ENCODE data around the gene TRIM14. TPM values are rescaled to one million over a fixed set of nuclear protein-coding genes. Genes with fewer than 3 reads are reported as not detected.
"Not testable (repeated sequence)": the region's sequence is repeated elsewhere in the genome, so short reads cannot be mapped to it uniquely, and the experiment has no call there.

TRIM14 gene
- total RNA-seq, 1 experiment from 2014 or later = 10.5 TPM

DNA sequence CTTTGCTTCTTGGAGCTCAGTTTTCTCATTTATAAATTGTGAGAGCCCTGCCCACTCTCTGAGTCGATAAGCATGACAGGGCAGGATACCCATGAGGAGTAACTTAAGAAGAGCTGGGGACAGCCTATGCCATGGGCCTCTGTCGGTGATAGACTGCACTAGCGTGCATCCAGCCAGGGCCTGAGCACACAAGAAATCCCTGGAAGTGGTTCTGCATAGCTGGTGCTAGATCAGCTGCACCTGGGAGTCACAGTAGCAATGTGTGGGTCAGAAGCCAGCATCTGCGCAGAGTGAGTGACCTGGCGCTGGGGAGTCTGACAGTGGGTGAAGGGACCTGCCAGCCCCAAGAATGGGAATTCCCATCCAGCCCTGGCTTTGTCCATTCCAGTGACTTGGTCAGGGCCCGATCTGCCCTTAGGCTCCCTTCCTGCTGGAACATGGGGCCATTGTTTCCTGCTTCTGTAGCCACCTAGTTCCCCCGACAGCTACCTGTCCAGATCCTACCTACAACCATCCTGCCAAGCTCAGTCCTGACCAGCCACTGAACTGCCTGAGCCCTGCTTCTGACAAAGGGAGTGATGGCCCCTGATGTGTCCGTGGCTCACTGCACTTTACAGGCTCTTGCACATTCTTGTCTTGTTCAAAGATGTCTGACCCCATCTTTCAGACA is 98.4 kb downstream of the TRIM14 start:
- DNase-seq = no peak
- Histone ChIP-seq H3K4me3 (no peak overlapping the region), H3K36me3 (peaks cover 68% of the 10 kb centered on the region)

DNA sequence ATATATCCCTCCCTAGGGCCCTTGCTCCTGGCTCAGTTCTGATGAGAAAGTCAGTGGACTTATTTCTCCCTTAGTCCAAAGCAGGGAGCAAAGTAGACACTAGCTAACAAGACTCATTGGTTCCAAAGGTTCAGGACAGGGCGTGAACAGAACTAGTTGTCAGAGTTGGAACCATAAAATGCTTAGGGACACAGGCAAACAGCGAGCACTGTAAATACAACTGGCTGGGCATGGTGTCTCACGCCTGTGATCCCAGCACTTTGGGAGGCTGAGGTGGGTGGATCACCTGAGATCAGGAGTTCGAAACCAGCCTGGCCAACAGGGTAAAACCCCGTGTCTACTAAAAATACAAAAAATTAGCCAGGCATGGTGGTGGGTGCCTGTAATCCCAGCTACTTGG is 99.2 kb downstream of the TRIM14 start:
- not testable (repeated sequence) for DNase-seq, H3K27me3 ChIP-seq, H3K9me3 ChIP-seq, H3K4me3 ChIP-seq
- peaks cover 74% of the 10 kb centered on the region for H3K36me3 ChIP-seq

More for the DNA sequence above, 98.4 kb downstream of the TRIM14 start:
- H3K27me3 ChIP-seq = no peaks in the 10 kb centered on the region
- H3K9me3 ChIP-seq = no peaks in the 10 kb centered on the region

Other genes with a start within 250 kb of the TRIM14 start
- 16.1 and 33.5 TPM in 2 replicates for gene TRMO, start 196.7 kb downstream of the TRIM14 start, total RNA-seq (2014; rRNA removed; shearing (Covaris generic); ENCODE audit: low replicate concordance)
- not detected in 2 replicates for gene HEMGN, start 181.1 kb downstream of the TRIM14 start, total RNA-seq (2014; rRNA removed; shearing (Covaris generic); ENCODE audit: low replicate concordance)
- gene ANP32B, start 135.9 kb downstream of the TRIM14 start, total RNA-seq (2014; rRNA removed; shearing (Covaris generic); ENCODE audit: low replicate concordance) = 5.2 and 7.0 TPM in 2 replicates
- 164 and 230 TPM in 2 replicates for gene NANS, start 62.5 kb downstream of the TRIM14 start, total RNA-seq (2014; rRNA removed; shearing (Covaris generic); ENCODE audit: low replicate concordance)
- 0.03 and 0.81 TPM in 2 replicates for gene CORO2A, start 73.4 kb upstream of the TRIM14 start, total RNA-seq (2014; rRNA removed; shearing (Covaris generic); ENCODE audit: low replicate concordance)
- 3.6 and 5.2 TPM in 2 replicates for gene TBC1D2, start 136.4 kb upstream of the TRIM14 start, total RNA-seq (2014; rRNA removed; shearing (Covaris generic); ENCODE audit: low replicate concordance)

All from MG63 (cell line).